ENCODE results near the gene ICAM5. TPM values are rescaled to one million over a fixed set of nuclear protein-coding genes. Genes with fewer than 3 reads are reported as not detected.

The ICAM5 gene
- total RNA-seq, 1 experiment from 2014 or later = 19.5 TPM

DNA sequence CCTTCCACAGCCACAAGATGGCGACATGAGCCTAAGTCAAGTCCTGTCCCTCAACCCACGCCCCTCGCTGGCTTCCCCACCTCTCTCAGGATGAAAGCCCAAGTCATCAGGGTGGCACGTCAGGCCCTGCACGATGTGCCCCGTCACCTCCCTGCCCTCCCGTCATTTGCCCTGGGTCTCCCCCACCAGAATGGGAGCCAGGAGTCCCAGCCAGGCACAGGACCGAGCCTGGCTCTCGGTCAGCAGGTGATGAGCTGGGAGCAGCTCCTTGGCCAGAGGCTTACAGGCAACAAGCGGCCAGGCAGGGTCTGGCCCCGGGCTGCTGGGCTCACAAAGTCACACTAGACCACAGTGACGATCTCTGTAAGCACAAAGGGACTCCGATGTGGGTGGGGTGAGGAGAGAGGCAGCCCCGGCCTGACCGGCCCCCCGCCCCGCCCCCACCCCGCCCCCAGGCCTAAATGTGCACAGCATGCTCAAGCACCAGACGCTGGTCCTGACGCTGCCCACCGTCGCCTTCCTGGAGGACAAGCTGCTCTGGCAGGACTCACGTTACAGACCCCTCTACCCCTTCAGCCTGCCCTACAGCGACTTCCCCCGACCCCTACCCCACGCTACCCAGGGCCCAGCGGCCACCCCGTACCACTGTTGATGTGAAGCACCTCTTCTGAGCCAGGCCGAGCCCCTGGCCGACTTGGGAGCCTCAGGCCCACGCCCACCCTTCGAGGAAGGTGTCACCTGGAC, 30.4 kb upstream of the ICAM5 start:
- H3K27ac ChIP-seq (ENCODE audit: low read length) = no peak overlapping the region
- CTCF ChIA-PET = interaction anchor here (0.6 to 1.8 kb wide), 12 partner anchors 10 to 226 kb away, joined by 3 to 13 read pairs (median 4); partner anchors contain the start of genes ICAM1 and ICAM5
- POLR2A ChIA-PET = interaction anchor here (0.6 to 1.3 kb wide), 5 partner anchors 27 to 129 kb away, joined by 3 to 6 read pairs (median 3); partner anchors contain the start of gene TYK2
- no peaks in the 10 kb centered on the region for H3K9me3 ChIP-seq (ENCODE audit: control insufficient read depth, insufficient read depth, low read depth, low read length)
- DNase-seq (ENCODE audit: low read depth, low spot score) = peak; percentile 46
- ATAC-seq = peak; percentile 75
- H3K4me3 ChIP-seq (ENCODE audit: low read depth in 2 of 2, low read length in 2 of 2) = no peak overlapping the region
- in situ Hi-C loops (cut with HindIII; ENCODE audit: low pct_unique_long_range_greater_than_20kb, low sequenced_read_pairs) = no loop called here
- peaks cover 6% of the 10 kb centered on the region; the same call in 1 of the 2 replicates for H3K4me1 ChIP-seq (ENCODE audit: control insufficient read depth, insufficient read depth, low read length)
- no TSS peak for BruUV-seq (replicated peaks)
- H3K27me3 ChIP-seq (ENCODE audit: control insufficient read depth, insufficient read depth, low read length) = no peaks in the 10 kb centered on the region
- peak; percentile 81; the same call in 1 of the 2 replicates for TF ChIP-seq CTCF (IDR thresholded peaks at IDR 0.05)
- TF ChIP-seq TCF7L2 (IDR thresholded peaks at IDR 0.05; ENCODE audit: low read depth, low read length) = no peak
- intact Hi-C loops (cut with micrococcal nuclease; ENCODE audit: unreplicated experiment) = loop anchor here (5.0 kb wide), 1 partner anchor 128 kb away; no protein-coding TSS in a partner anchor
- H3K36me3 ChIP-seq (ENCODE audit: control insufficient read depth, insufficient read depth, low read length) = no peaks in the 10 kb centered on the region

GRCh38 chr19:10260141-10260584, 29.6 kb upstream of the ICAM5 start:
- Histone ChIP-seq H3K27ac (ENCODE audit: low read length) (no peak overlapping the region), H3K36me3 (ENCODE audit: control insufficient read depth, insufficient read depth, low read length) (no peaks in the 10 kb centered on the region), H3K9me3 (ENCODE audit: control insufficient read depth, insufficient read depth, low read depth, low read length) (no peaks in the 10 kb centered on the region), H3K4me3 (ENCODE audit: low read depth in 2 of 2, low read length in 2 of 2) (no peak overlapping the region), H3K4me1 (ENCODE audit: control insufficient read depth, insufficient read depth, low read length) (peaks cover 6% of the 10 kb centered on the region; the same call in 1 of the 2 replicates), H3K27me3 (ENCODE audit: control insufficient read depth, insufficient read depth, low read length) (no peaks in the 10 kb centered on the region)
- in situ Hi-C loops (cut with HindIII; ENCODE audit: low pct_unique_long_range_greater_than_20kb, low sequenced_read_pairs) (no loop called here), intact Hi-C loops (cut with micrococcal nuclease; ENCODE audit: unreplicated experiment) (no loop called here)
- no TSS peak for BruUV-seq (replicated peaks)
- DNase-seq (ENCODE audit: low read depth, low spot score) (no peak), ATAC-seq (peak; percentile 58)
- CTCF ChIA-PET = interaction anchor here (1.8 kb wide), 2 partner anchors 129 to 132 kb away, joined by 5 to 13 read pairs; no protein-coding TSS in a partner anchor
- no peak for TF ChIP-seq REST (IDR thresholded peaks at IDR 0.05; ENCODE audit: insufficient read depth in 1 of 2, low read depth in 2 of 2, low read length in 1 of 2)
- no peak for TF ChIP-seq POLR2AphosphoS5 (IDR thresholded peaks at IDR 0.05; ENCODE audit: low read depth, low read length)
- TF ChIP-seq SIN3A (IDR thresholded peaks at IDR 0.05; ENCODE audit: borderline replicate concordance, insufficient read depth, low read depth, low read length) = no peak
- no peak for TF ChIP-seq TCF7L2 (IDR thresholded peaks at IDR 0.05; ENCODE audit: low read depth, low read length)
- no peak for TF ChIP-seq CTCF (IDR thresholded peaks at IDR 0.05)
- POLR2A ChIA-PET = interaction anchor here (0.6 to 1.3 kb wide), 3 partner anchors 26 to 61 kb away, joined by 3 to 6 read pairs (median 3); no protein-coding TSS in a partner anchor

Measured in Panc1 (cell line).